IMR-90 (cell line): ENCODE results near the gene GXYLT2. TPM values are rescaled to one million over a fixed set of nuclear protein-coding genes. Genes with fewer than 3 reads are reported as not detected.

Source experiments
- ATAC-seq: fragments of 200-7000 bp; cut with Tn5 transposase; 2 replicates; pipeline ENCODE4 v1.9.1; 2020; ENCODE audit warnings: low read depth, mild to moderate bottlenecking, moderate library complexity
- BruUV-seq: library from RNA; stranded (reverse); fragments of 400-500 nt; replicated peaks from 2 replicates; lab custom pipeline; 2021; lab: Mats Ljungman, UMichigan
- CTCF ChIA-PET: fragments of 300-600 bp; formaldehyde crosslinking; extraction: SDS; loops from one replicate; lab custom pipeline; 2021; ENCODE audit warnings: antibody characterized with exemption; lab: Yijun Ruan, JAX
- POLR2A ChIA-PET: fragments of 300-600 bp; sonication (Branson Sonifier 250); formaldehyde crosslinking; loops from one replicate; lab custom pipeline; 2022; ENCODE audit warnings: antibody characterized with exemption; ENCODE audit not compliant: unreplicated experiment; lab: Charles Lee
- DNase-seq: peaks from one replicate; pipeline ENCODE4 v3.0.0; 2013
- H2AFZ ChIP-seq: replicated peaks from 2 replicates; pipeline ENCODE3; 2013; ENCODE audit warnings: low read length, mild to moderate bottlenecking; ENCODE audit not compliant: poor library complexity
- H2AK5ac ChIP-seq: 2 replicates; pipeline ENCODE4 v1.6.1; 2013; ENCODE audit warnings: low read depth, low read length, inconsistent platforms
- H2AK9ac ChIP-seq: replicated peaks from 2 replicates; pipeline ENCODE3; 2013; ENCODE audit warnings: mild to moderate bottlenecking, low read depth, low read length, moderate library complexity; ENCODE audit not compliant: poor library complexity
- H2BK120ac ChIP-seq: 2 replicates; pipeline ENCODE4 v1.6.1; 2013; ENCODE audit warnings: low read depth, low read length, inconsistent platforms
- H2BK15ac ChIP-seq: 3 replicates; pipeline ENCODE4 v1.6.1; 2013; ENCODE audit warnings: low read depth, low read length, inconsistent platforms
- H2BK20ac ChIP-seq: 2 replicates; pipeline ENCODE4 v1.6.1; 2013; ENCODE audit warnings: low read depth, mild to moderate bottlenecking, inconsistent platforms, low read length, moderate library complexity
- H2BK5ac ChIP-seq: 2 replicates; pipeline ENCODE4 v1.6.1; 2013; ENCODE audit warnings: mild to moderate bottlenecking, low read depth, low read length, inconsistent platforms; ENCODE audit not compliant: poor library complexity, severe bottlenecking
- H3K14ac ChIP-seq: replicated peaks from 2 replicates; pipeline ENCODE4 v1.6.1; 2013; ENCODE audit warnings: low read depth, low read length, inconsistent platforms
- H3K18ac ChIP-seq: 2 replicates; pipeline ENCODE4 v1.6.1; 2013; ENCODE audit warnings: low read depth, low read length, control low read depth
- H3K23ac ChIP-seq: 2 replicates; pipeline ENCODE4 v1.6.1; 2013; ENCODE audit warnings: low read depth, low read length, inconsistent platforms
- H3K27ac ChIP-seq: 2 replicates; pipeline ENCODE4 v1.5.1; 2013; ENCODE audit warnings: mild to moderate bottlenecking, control low read depth, low read length; ENCODE audit not compliant: insufficient read depth
- H3K27me3 ChIP-seq: 2 replicates; pipeline ENCODE4 v1.6.1; 2013; ENCODE audit warnings: low read length; ENCODE audit not compliant: control insufficient read depth, insufficient read depth
- H3K36me3 ChIP-seq: 2 replicates; pipeline ENCODE4 v1.6.1; 2013; ENCODE audit warnings: low read length, mixed read lengths; ENCODE audit not compliant: control insufficient read depth, insufficient read depth
- H3K4ac ChIP-seq: 2 replicates; pipeline ENCODE4 v1.6.1; 2013; ENCODE audit warnings: low read depth, low read length, inconsistent platforms
- H3K4me1 ChIP-seq: 2 replicates; pipeline ENCODE4 v1.6.1; 2013; ENCODE audit warnings: low read length, mixed read lengths; ENCODE audit not compliant: control insufficient read depth, insufficient read depth
- H3K4me2 ChIP-seq: 2 replicates; pipeline ENCODE4 v1.6.1; 2013; ENCODE audit warnings: low read depth, mild to moderate bottlenecking, control low read depth, low read length, moderate library complexity
- H3K4me3 ChIP-seq: 2 replicates; pipeline ENCODE4 v1.5.1; 2013; ENCODE audit warnings: low read depth, mild to moderate bottlenecking, control low read depth, low read length, moderate library complexity; ENCODE audit not compliant: insufficient read depth
- H3K56ac ChIP-seq: 2 replicates; pipeline ENCODE4 v1.6.1; 2013; ENCODE audit warnings: low read length, inconsistent platforms; ENCODE audit not compliant: insufficient read depth; ENCODE audit errors: extremely low read depth
- H3K79me1 ChIP-seq, 2 experiments: 2 replicates each; pipeline ENCODE4 v1.6.1; 2013; ENCODE audit warnings: low read length in 2 of 2, inconsistent platforms in 1 of 2, low read depth in 1 of 2
- H3K9ac ChIP-seq: 2 replicates; pipeline ENCODE4 v1.6.1; 2013; ENCODE audit warnings: low read depth, low read length, control low read depth
- H3K9me1 ChIP-seq: 2 replicates; pipeline ENCODE4 v1.6.1; 2013; ENCODE audit warnings: low read length, inconsistent platforms; ENCODE audit not compliant: insufficient read depth
- H3K9me3 ChIP-seq: 2 replicates; pipeline ENCODE4 v1.6.1; 2013; ENCODE audit warnings: low read length; ENCODE audit not compliant: control insufficient read depth, insufficient read depth
- H4K20me1 ChIP-seq: 2 replicates; pipeline ENCODE4 v1.6.1; 2013; ENCODE audit warnings: low read length, inconsistent platforms; ENCODE audit not compliant: insufficient read depth
- H4K5ac ChIP-seq: 2 replicates; pipeline ENCODE4 v1.6.1; 2013; ENCODE audit warnings: mild to moderate bottlenecking, low read depth, low read length, control low read depth
- H4K8ac ChIP-seq, 2 experiments: 2 replicates each; pipeline ENCODE4 v1.6.1; 2013; ENCODE audit warnings: low read depth in 2 of 2, low read length in 2 of 2, control low read depth in 1 of 2, inconsistent platforms in 1 of 2
- H4K91ac ChIP-seq: 2 replicates; pipeline ENCODE4 v1.6.1; 2013; ENCODE audit warnings: low read depth, low read length, inconsistent platforms; ENCODE audit not compliant: insufficient read depth
- BHLHE40 ChIP-seq: fragments of 150-350 bp; IDR thresholded peaks from 2 replicates; pipeline ENCODE4 v1.6.1; 2016; ENCODE audit warnings: mild to moderate bottlenecking, low read depth, low read length
- CTCF ChIP-seq: conservative IDR thresholded peaks from 2 replicates; pipeline ENCODE4 v1.5.1; 2012; ENCODE audit warnings: mild to moderate bottlenecking, low read depth, low read length, improper control_type of control experiment
- MAZ ChIP-seq: IDR thresholded peaks from 2 replicates; pipeline ENCODE4 v1.6.1; 2012; ENCODE audit warnings: low read depth, mild to moderate bottlenecking, low read length, improper control_type of control experiment, moderate library complexity, borderline replicate concordance
- MXI1 ChIP-seq: IDR thresholded peaks from 2 replicates; pipeline ENCODE4 v1.6.1; 2012; ENCODE audit warnings: low read depth, mild to moderate bottlenecking, low read length, moderate library complexity, borderline replicate concordance
- NFE2L2 ChIP-seq: fragments of 150-350 bp; IDR thresholded peaks from 2 replicates; pipeline ENCODE4 v1.6.1; 2016; ENCODE audit warnings: low read depth, mild to moderate bottlenecking, low read length
- POLR2A ChIP-seq: IDR thresholded peaks from 2 replicates; pipeline ENCODE4 v1.6.1; 2012; ENCODE audit warnings: mild to moderate bottlenecking, low read depth, low read length
- RCOR1 ChIP-seq: IDR thresholded peaks from 2 replicates; pipeline ENCODE4 v1.6.1; 2012; ENCODE audit warnings: mild to moderate bottlenecking, low read length, improper control_type of control experiment; ENCODE audit not compliant: insufficient replicate concordance
- RFX5 ChIP-seq: IDR thresholded peaks from 2 replicates; pipeline ENCODE4 v1.8.0; 2012; ENCODE audit warnings: low read depth, mild to moderate bottlenecking, low read length, moderate library complexity
- SMC3 ChIP-seq: fragments of 150-350 bp; IDR thresholded peaks from 2 replicates; pipeline ENCODE4 v1.6.1; 2016; ENCODE audit warnings: low read depth, mild to moderate bottlenecking, antibody characterized with exemption, low read length, moderate library complexity
- USF2 ChIP-seq: fragments of 150-350 bp; IDR thresholded peaks from 2 replicates; pipeline ENCODE4 v1.6.1; 2017; ENCODE audit warnings: mild to moderate bottlenecking, antibody characterized with exemption, low read length, low read depth
- WGBS, 2 experiments: methylation state at CpG; one replicate each; pipeline versions ENCODE4 v1.1.5 to v1.1.7; 2013; ENCODE audit warnings: missing lambda C conversion rate in 2 of 2; ENCODE audit not compliant: insufficient read length in 1 of 2; ENCODE audit errors: extremely low coverage in 2 of 2; 5-methylcytosine and 5-hydroxymethylcytosine counted together
- dilution Hi-C: fragments of 300-500 bp; cut with HindIII; formaldehyde crosslinking; loops from one replicate; pipeline ENCODE4 v1.14.3; 2018; ENCODE audit warnings: low sequenced_read_pairs; ENCODE audit not compliant: unreplicated experiment
- in situ Hi-C: fragments of 300-500 bp; cut with MboI; formaldehyde crosslinking; loops from 3 replicates; pipeline ENCODE4 v1.14.3; 2019; ENCODE audit warnings: low sequenced_read_pairs, inconsistent platforms, mixed read lengths
- intact Hi-C: fragments of 100-400 bp; cut with micrococcal nuclease; formaldehyde crosslinking; loops from 2 replicates; pipeline ENCODE4 v1.10.0; 2022
- polyA plus RNA-seq, 3 experiments: library from polyadenylated mRNA; depleted of rRNA; stranded (reverse); fragments of >200 nt; gene quantifications; 2 replicates each; pipeline ENCODE4 v1.2.3, GENCODE V29; 2012; ENCODE audit warnings: low replicate concordance in 1 of 3
- total RNA-seq: library from RNA; depleted of rRNA; stranded (reverse); fragments of >200 nt; gene quantifications from 2 replicates; pipeline ENCODE4 v1.2.3, GENCODE V29; 2012
- TF ChIP-seq, protein P1 (sequence below): fragments of 150-350 bp; IDR thresholded peaks from 2 replicates; pipeline ENCODE4 v1.6.1; 2016; ENCODE audit warnings: low read depth, mild to moderate bottlenecking, low read length, moderate library complexity, borderline replicate concordance

Gene GXYLT2
- total and polyA plus RNA-seq, 2 of the 4 experiments (the other 2 are of a cell fraction), result 5.7 to 11.1 TPM

DNA sequence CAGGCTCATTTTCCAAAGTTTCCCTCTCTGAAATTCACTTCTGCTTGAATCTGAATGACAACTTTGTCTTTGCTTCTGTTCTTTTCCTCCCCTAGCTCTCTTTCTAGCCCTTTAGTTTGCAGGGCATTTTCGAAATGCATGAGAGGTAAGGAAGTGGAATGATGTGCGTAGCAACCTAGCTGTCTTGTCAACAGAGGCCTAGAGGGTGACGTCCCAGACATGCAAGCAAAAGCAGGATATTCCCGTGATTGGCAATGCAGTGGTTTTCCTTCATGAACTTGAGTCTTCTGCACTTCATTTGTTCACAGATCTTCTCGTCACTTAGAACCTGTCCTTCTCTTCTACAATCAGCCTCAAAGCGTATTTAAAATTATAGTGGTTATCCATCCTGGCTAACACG is 56.9 kb downstream of the GXYLT2 start:
- H3K27ac ChIP-seq, result no peak overlapping the region
- 0 out of 4 replicates have a peak, but pooled peaks cover 0 to 2% of the 10 kb centered on the region in 2 experiments for H3K79me1 ChIP-seq
- peak overlapping the region; percentile 52; the same call in 1 of the 2 replicates for H3K18ac ChIP-seq
- no peak overlapping the region for H2BK5ac ChIP-seq
- WGBS, 2 experiments, result no CpG with 5 or more reads among the region's 7 CpGs
- H2AK5ac ChIP-seq, result no peak overlapping the region
- ChIA-PET CTCF (interaction anchor here (0.9 to 2.3 kb wide), 2 partner anchors 94 to 112 kb away, joined by 3 to 7 read pairs; no protein-coding TSS in a partner anchor), POLR2A (no interaction called here)
- H4K20me1 ChIP-seq, result no peaks in the 10 kb centered on the region
- ATAC-seq (no peak), DNase-seq (no peak)
- H2AFZ ChIP-seq, result no peak overlapping the region
- H3K9me1 ChIP-seq, result no peaks in the 10 kb centered on the region
- H3K9me3 ChIP-seq, result no peaks in the 10 kb centered on the region
- no peaks in the 10 kb centered on the region for H3K27me3 ChIP-seq
- no peak overlapping the region for H3K23ac ChIP-seq
- no peak overlapping the region for H3K14ac ChIP-seq
- H3K4me1 ChIP-seq, result peaks cover 4% of the 10 kb centered on the region
- dilution Hi-C loops, result no loop called here
- peak overlapping the region; percentile 68; the same call in 1 of the 2 replicates for H4K5ac ChIP-seq
- H3K4ac ChIP-seq, result no peak overlapping the region
- in situ Hi-C loops, result loop anchor here (5.0 kb wide), 1 partner anchor 113 kb away; no protein-coding TSS in a partner anchor
- H2BK15ac ChIP-seq, result no peak overlapping the region
- H3K4me3 ChIP-seq, result no peak overlapping the region
- H4K8ac ChIP-seq, result no peak overlapping the region
- TF ChIP-seq NFE2L2 (no peak), USF2 (no peak), RCOR1 (no peak), CTCF (no peak), RFX5 (no peak), BHLHE40 (no peak), MAZ (no peak), SMC3 (no peak), POLR2A (no peak), MXI1 (no peak)
- TF ChIP-seq, protein P1, sequence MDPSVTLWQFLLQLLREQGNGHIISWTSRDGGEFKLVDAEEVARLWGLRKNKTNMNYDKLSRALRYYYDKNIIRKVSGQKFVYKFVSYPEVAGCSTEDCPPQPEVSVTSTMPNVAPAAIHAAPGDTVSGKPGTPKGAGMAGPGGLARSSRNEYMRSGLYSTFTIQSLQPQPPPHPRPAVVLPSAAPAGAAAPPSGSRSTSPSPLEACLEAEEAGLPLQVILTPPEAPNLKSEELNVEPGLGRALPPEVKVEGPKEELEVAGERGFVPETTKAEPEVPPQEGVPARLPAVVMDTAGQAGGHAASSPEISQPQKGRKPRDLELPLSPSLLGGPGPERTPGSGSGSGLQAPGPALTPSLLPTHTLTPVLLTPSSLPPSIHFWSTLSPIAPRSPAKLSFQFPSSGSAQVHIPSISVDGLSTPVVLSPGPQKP, result no peak
- H3K9ac ChIP-seq, result no peak overlapping the region
- no TSS peak for BruUV-seq
- no peak overlapping the region for H3K4me2 ChIP-seq
- H2BK120ac ChIP-seq, result no peak overlapping the region
- H3K36me3 ChIP-seq, result peaks cover 2% of the 10 kb centered on the region; the same call in 1 of the 2 replicates
- no peak overlapping the region for H2BK20ac ChIP-seq
- H2AK9ac ChIP-seq, result no peak overlapping the region
- H4K91ac ChIP-seq, result no peak overlapping the region
- no peak overlapping the region for H3K56ac ChIP-seq
- intact Hi-C loops, result no loop called here
